Type B pancreatic cell (in vitro differentiated cells): ENCODE measurements around the gene WBP1L. TPM values are rescaled to one million over a fixed set of nuclear protein-coding genes. Genes with fewer than 3 reads are reported as not detected.

ENCODE experiments used
- DNase-seq: peaks from one replicate; pipeline ENCODE4 v3.0.0; 2021; ENCODE audit warnings: mixed read lengths; ENCODE audit not compliant: unreplicated experiment; ENCODE audit errors: extremely low spot score
- H3K27ac Mint-ChIP-seq: 2 replicates; pipeline ENCODE4 v1.8.0; 2021; ENCODE audit warnings: mild to moderate bottlenecking, mixed read lengths
- H3K27me3 Mint-ChIP-seq: 2 replicates; pipeline ENCODE4 v1.8.0; 2021; ENCODE audit warnings: mixed read lengths
- H3K36me3 Mint-ChIP-seq: 2 replicates; pipeline ENCODE4 v1.8.0; 2021; ENCODE audit warnings: mixed read lengths
- H3K4me1 Mint-ChIP-seq: one replicate; pipeline ENCODE4 v1.8.0; 2021; ENCODE audit warnings: mixed read lengths; ENCODE audit not compliant: unreplicated experiment
- H3K4me3 Mint-ChIP-seq: 2 replicates; pipeline ENCODE4 v1.8.0; 2021; ENCODE audit warnings: mild to moderate bottlenecking, mixed read lengths
- H3K9me3 Mint-ChIP-seq: 2 replicates; pipeline ENCODE4 v1.8.0; 2021; ENCODE audit warnings: mixed read lengths
- CTCF ChIP-seq: fragments of 200-600 bp; sonication (generic); conservative IDR thresholded peaks from 2 replicates; pipeline ENCODE4 v1.5.0; 2021; ENCODE audit warnings: antibody characterized with exemption, mild to moderate bottlenecking
- total RNA-seq: library from RNA; stranded (reverse); gene quantifications from 2 replicates; pipeline ENCODE4 v1.2.1, GENCODE V29; 2021; ENCODE audit warnings: low replicate concordance

Gene WBP1L
- total RNA-seq, 1 donor from 2014 or later: 40.3 TPM

GRCh38 chr10:102856758-102857424, 113.1 kb downstream of the WBP1L start:
- Mint-ChIP-seq H3K4me1 (peaks cover 20% of the 10 kb centered on the region), H3K27me3 (no peaks in the 10 kb centered on the region), H3K4me3 (peak overlapping the region; percentile 30), H3K9me3 (no peaks in the 10 kb centered on the region), H3K36me3 (no peaks in the 10 kb centered on the region), H3K27ac (peak overlapping the region; percentile 27)
- no peak for TF ChIP-seq CTCF
- DNase-seq: no peak

GRCh38 chr10:102859911-102860310, 116.2 kb downstream of the WBP1L start:
- no peaks in the 10 kb centered on the region for H3K27me3 Mint-ChIP-seq
- H3K36me3 Mint-ChIP-seq: peaks cover 6% of the 10 kb centered on the region
- no peak overlapping the region for H3K4me3 Mint-ChIP-seq
- no peaks in the 10 kb centered on the region for H3K9me3 Mint-ChIP-seq
- peaks cover 11% of the 10 kb centered on the region for H3K4me1 Mint-ChIP-seq
- TF ChIP-seq CTCF: no peak
- no peak overlapping the region for H3K27ac Mint-ChIP-seq
- DNase-seq: no peak

- no peak overlapping the region for H3K27ac Mint-ChIP-seq
- TF ChIP-seq CTCF: no peak
- DNase-seq: no peak
- peaks cover 6% of the 10 kb centered on the region for H3K36me3 Mint-ChIP-seq
- no peaks in the 10 kb centered on the region for H3K27me3 Mint-ChIP-seq
- H3K4me1 Mint-ChIP-seq: peaks cover under 1% of the 10 kb centered on the region
- no peak overlapping the region for H3K4me3 Mint-ChIP-seq
- H3K9me3 Mint-ChIP-seq: no peaks in the 10 kb centered on the region
These were observed 119.9 kb downstream of the WBP1L start for GRCh38 chr10:102863660-102864059.

- Mint-ChIP-seq H3K4me3 (no peak overlapping the region), H3K4me1 (peaks cover 14% of the 10 kb centered on the region), H3K9me3 (no peaks in the 10 kb centered on the region), H3K27ac (no peak overlapping the region), H3K27me3 (no peaks in the 10 kb centered on the region), H3K36me3 (peaks cover 6% of the 10 kb centered on the region)
- no peak for TF ChIP-seq CTCF
- DNase-seq: no peak
These were observed 121.9 kb downstream of the WBP1L start for GRCh38 chr10:102865620-102866019.

Other genes with a start within 250 kb of the WBP1L start
- 73.1 and 95.4 TPM in 2 replicates for gene ACTR1A, start 241.2 kb upstream of the WBP1L start, total RNA-seq
- gene SUFU, start 240.0 kb upstream of the WBP1L start, total RNA-seq: 18.5 and 29.4 TPM in 2 replicates
- gene TRIM8, start 99.5 kb upstream of the WBP1L start, total RNA-seq: 81.6 and 124 TPM in 2 replicates
- gene ARL3, start 29.6 kb upstream of the WBP1L start, total RNA-seq: 12.2 and 15.8 TPM in 2 replicates
- gene SFXN2, start 29.3 kb upstream of the WBP1L start, total RNA-seq: 27.8 and 35.8 TPM in 2 replicates
- 0.14 TPM in 1 of 2 replicates, not detected in the other for gene CYP17A1, start 93.5 kb downstream of the WBP1L start, total RNA-seq
- 19.0 and 21.8 TPM in 2 replicates for gene BORCS7, start 110.3 kb downstream of the WBP1L start, total RNA-seq
- gene AS3MT, start 125.5 kb downstream of the WBP1L start, total RNA-seq: 4.2 and 4.9 TPM in 2 replicates
- 9.8 and 12.0 TPM in 2 replicates for gene CNNM2, start 174.3 kb downstream of the WBP1L start, total RNA-seq